PC-9 (cell line): ENCODE results near the gene TUBB. TPM values are rescaled to one million over a fixed set of nuclear protein-coding genes. Genes with fewer than 3 reads are reported as not detected.
A peak's percentile ranks its signal among the peaks of the same experiment; 100 is the strongest.

Experiments
- BruUV-seq: library from RNA; stranded (reverse); fragments of 400-500 nt; replicated peaks from 2 replicates; lab custom pipeline; 2021; lab: Mats Ljungman, UMichigan
- CTCF ChIA-PET: fragments of 300-600 bp; sonication (Branson Sonifier 250); formaldehyde crosslinking; loops from one replicate; lab custom pipeline; 2022; ENCODE audit warnings: antibody characterized with exemption; lab: Charles Lee
- POLR2A ChIA-PET: fragments of 300-600 bp; sonication (Branson Sonifier 250); formaldehyde crosslinking; loops from one replicate; lab custom pipeline; 2022; ENCODE audit warnings: antibody characterized with exemption; ENCODE audit not compliant: unreplicated experiment; lab: Charles Lee
- DNase-seq, 2 experiments: peaks; one replicate each; pipeline versions ENCODE4 v3.0.0 to v3.0.0-alpha.2; 2015 to 2022; ENCODE audit warnings: mixed read lengths in 1 of 2
- H2AFZ ChIP-seq: fragments of 200-600 bp; sonication (generic); 2 replicates; pipeline ENCODE4 v1.8.1; 2017; ENCODE audit warnings: antibody characterized with exemption
- H3F3A ChIP-seq: fragments of 200-600 bp; sonication (generic); 2 replicates; pipeline ENCODE4 v1.8.1; 2017; ENCODE audit warnings: antibody characterized with exemption, mild to moderate bottlenecking, low read depth; ENCODE audit not compliant: insufficient read depth
- H3K27ac ChIP-seq: fragments of 200-600 bp; sonication (generic); 2 replicates; pipeline ENCODE4 v1.6.1; 2016; ENCODE audit warnings: mixed run types
- H3K27me3 ChIP-seq: fragments of 200-600 bp; sonication (generic); 2 replicates; pipeline ENCODE4 v1.6.1; 2016; ENCODE audit warnings: low read depth, mixed run types; ENCODE audit not compliant: insufficient read depth
- H3K36me3 ChIP-seq: fragments of 200-600 bp; sonication (generic); 2 replicates; pipeline ENCODE4 v1.6.1; 2016; ENCODE audit warnings: low read depth, mixed run types
- H3K4me1 ChIP-seq: fragments of 200-600 bp; sonication (generic); replicated peaks from 2 replicates; pipeline ENCODE4 v1.6.1; 2016; ENCODE audit warnings: mixed run types; ENCODE audit not compliant: insufficient read depth
- H3K4me2 ChIP-seq: fragments of 200-600 bp; sonication (generic); 2 replicates; pipeline ENCODE4 v1.6.1; 2017; ENCODE audit warnings: mixed run types
- H3K4me3 ChIP-seq: fragments of 200-600 bp; sonication (generic); 2 replicates; pipeline ENCODE4 v1.6.1; 2016; ENCODE audit warnings: mixed run types
- H3K79me2 ChIP-seq: fragments of 200-600 bp; sonication (generic); 2 replicates; pipeline ENCODE4 v1.6.1; 2017; ENCODE audit warnings: low read depth, mixed run types
- H3K9me2 ChIP-seq: fragments of 200-600 bp; sonication (generic); 2 replicates; pipeline ENCODE4 v1.8.1; 2017; ENCODE audit warnings: mild to moderate bottlenecking; ENCODE audit not compliant: insufficient read depth
- H3K9me3 ChIP-seq: fragments of 200-600 bp; sonication (generic); 2 replicates; pipeline ENCODE4 v1.8.1; 2016; ENCODE audit warnings: low read depth; ENCODE audit not compliant: insufficient read depth
- H4K20me1 ChIP-seq: fragments of 200-600 bp; sonication (generic); 2 replicates; pipeline ENCODE4 v1.8.1; 2017; ENCODE audit not compliant: insufficient read depth
- CTCF ChIP-seq: fragments of 200-600 bp; sonication (generic); conservative IDR thresholded peaks from 2 replicates; pipeline ENCODE4 v1.6.1; 2017; ENCODE audit warnings: mixed run types, antibody characterized with exemption, mild to moderate bottlenecking, moderate library complexity
- EZH2 ChIP-seq: fragments of 200-600 bp; sonication (generic); IDR thresholded peaks from 2 replicates; pipeline ENCODE4 v1.8.0; 2017; ENCODE audit warnings: antibody characterized with exemption, low read depth
- intact Hi-C: fragments of 100-400 bp; cut with micrococcal nuclease; formaldehyde crosslinking; loops from one replicate; pipeline ENCODE4 v1.10.0; 2022; ENCODE audit not compliant: unreplicated experiment
- total RNA-seq: library from RNA; stranded (reverse); gene quantifications from 2 replicates; pipeline ENCODE4 v1.2.3, GENCODE V29; 2021

Gene TUBB
- total RNA-seq, 1 experiment from 2014 or later, result 901 TPM

GRCh38 chr6:30769853-30770524 is 49.8 kb downstream of the TUBB start:
- no peak for DNase-seq
- Histone ChIP-seq H3K79me2 (no peaks in the 10 kb centered on the region), H3K4me2 (peak overlapping the region; percentile 73), H3F3A (peaks cover 47% of the 10 kb centered on the region), H3K27ac (peak overlapping the region; percentile 94), H3K36me3 (no peaks in the 10 kb centered on the region), H3K4me1 (peaks cover 51% of the 10 kb centered on the region), H3K9me3 (no peaks in the 10 kb centered on the region), H3K9me2 (no peaks in the 10 kb centered on the region), H3K27me3 (no peaks in the 10 kb centered on the region), H2AFZ (peak overlapping the region; percentile 7; the same call in 1 of the 2 replicates), H4K20me1 (no peaks in the 10 kb centered on the region), H3K4me3 (peak overlapping the region; percentile 25; the same call in 1 of the 2 replicates)
- no TSS peak for BruUV-seq
- TF ChIP-seq EZH2 (no peak), CTCF (no peak)
- intact Hi-C loops, result loop anchor here (1.0 to 2.0 kb wide), 2 partner anchors 13 to 18 kb away; no protein-coding TSS in a partner anchor
- ChIA-PET POLR2A (interaction anchor here (0.6 to 1.9 kb wide), 5 partner anchors 12 to 286 kb away, joined by 4 to 14 read pairs (median 6); no protein-coding TSS in a partner anchor), CTCF (interaction anchor here (1.0 to 2.3 kb wide), 2 partner anchors 13 to 18 kb away, joined by 9 to 12 read pairs; no protein-coding TSS in a partner anchor)

- H3K9me2 ChIP-seq, result no peaks in the 10 kb centered on the region
- H3K4me2 ChIP-seq, result peak overlapping the region; percentile 73
- H3K27me3 ChIP-seq, result no peaks in the 10 kb centered on the region
- H4K20me1 ChIP-seq, result no peaks in the 10 kb centered on the region
- peak overlapping the region; percentile 94 for H3K27ac ChIP-seq
- CTCF ChIA-PET, result interaction anchor here (1.0 to 2.3 kb wide), 2 partner anchors 12 to 18 kb away, joined by 9 to 12 read pairs; no protein-coding TSS in a partner anchor
- peaks cover 41% of the 10 kb centered on the region for H3F3A ChIP-seq
- no peaks in the 10 kb centered on the region for H3K79me2 ChIP-seq
- TF ChIP-seq EZH2, result no peak
- no peak for TF ChIP-seq CTCF
- intact Hi-C loops, result no loop called here
- no peak for DNase-seq
- peak overlapping the region; percentile 7; the same call in 1 of the 2 replicates for H2AFZ ChIP-seq
- H3K9me3 ChIP-seq, result no peaks in the 10 kb centered on the region
- no peaks in the 10 kb centered on the region for H3K36me3 ChIP-seq
- no TSS peak for BruUV-seq
- peaks cover 54% of the 10 kb centered on the region for H3K4me1 ChIP-seq
- POLR2A ChIA-PET, result interaction anchor here (0.6 kb wide), 1 partner anchor 52 kb away, joined by 6 read pairs; no protein-coding TSS in a partner anchor
- no peak overlapping the region for H3K4me3 ChIP-seq
Observed at GRCh38 chr6:30770592-30770991, 50.4 kb downstream of the TUBB start.

- Histone ChIP-seq H3K27me3 (no peaks in the 10 kb centered on the region), H3K79me2 (no peaks in the 10 kb centered on the region), H3K36me3 (no peaks in the 10 kb centered on the region), H3K27ac (no peak overlapping the region), H3F3A (peaks cover 13% of the 10 kb centered on the region), H3K9me2 (no peaks in the 10 kb centered on the region), H3K4me2 (no peak overlapping the region), H4K20me1 (no peaks in the 10 kb centered on the region), H3K4me3 (no peak overlapping the region), H2AFZ (no peak overlapping the region), H3K4me1 (peaks cover 37% of the 10 kb centered on the region), H3K9me3 (no peaks in the 10 kb centered on the region)
- BruUV-seq, result no TSS peak
- DNase-seq, result no peak
- TF ChIP-seq EZH2 (no peak), CTCF (no peak)
- intact Hi-C loops, result no loop called here
- POLR2A ChIA-PET, result interaction anchor here (0.6 kb wide), 2 partner anchors 36 to 362 kb away, joined by 3 to 11 read pairs; no protein-coding TSS in a partner anchor
- CTCF ChIA-PET, result interaction anchor here (0.7 kb wide), 1 partner anchor 13 kb away, joined by 5 read pairs; no protein-coding TSS in a partner anchor
Observed at GRCh38 chr6:30774701-30775100, 54.5 kb downstream of the TUBB start.

Other genes with a start within 250 kb of the TUBB start
- gene HLA-E, start 230.8 kb upstream of the TUBB start, total RNA-seq, result 125 and 160 TPM in 2 replicates
- gene GNL1, start 163.9 kb upstream of the TUBB start, total RNA-seq, result 114 and 123 TPM in 2 replicates
- 14.7 and 16.9 TPM in 2 replicates for gene PRR3, start 163.1 kb upstream of the TUBB start, total RNA-seq
- 64.0 and 73.7 TPM in 2 replicates for gene ABCF1, start 148.9 kb upstream of the TUBB start, total RNA-seq
- 47.6 and 69.5 TPM in 2 replicates for gene PPP1R10, start 103.1 kb upstream of the TUBB start, total RNA-seq
- gene MRPS18B, start 102.5 kb upstream of the TUBB start, total RNA-seq, result 65.2 and 86.8 TPM in 2 replicates
- gene ATAT1, start 93.5 kb upstream of the TUBB start, total RNA-seq, result 15.1 and 29.4 TPM in 2 replicates
- 21.2 and 33.3 TPM in 2 replicates for gene C6orf136, start 73.2 kb upstream of the TUBB start, total RNA-seq
- 42.1 and 43.5 TPM in 2 replicates for gene DHX16, start 47.3 kb upstream of the TUBB start, total RNA-seq
- gene PPP1R18, start 33.7 kb upstream of the TUBB start, total RNA-seq, result 56.2 and 68.6 TPM in 2 replicates
- 25.8 and 38.3 TPM in 2 replicates for gene NRM, start 29.4 kb upstream of the TUBB start, total RNA-seq
- gene MDC1, start 3.1 kb upstream of the TUBB start, total RNA-seq, result 72.9 and 81.6 TPM in 2 replicates
- gene FLOT1, start 22.3 kb downstream of the TUBB start, total RNA-seq, result 225 and 234 TPM in 2 replicates
- 107 and 117 TPM in 2 replicates for gene IER3, start 24.2 kb downstream of the TUBB start, total RNA-seq
- gene DDR1, start 164.2 kb downstream of the TUBB start, total RNA-seq, result 267 and 269 TPM in 2 replicates
- gene GTF2H4, start 187.9 kb downstream of the TUBB start, total RNA-seq, result 31.3 and 43.9 TPM in 2 replicates
- 59.4 and 60.3 TPM in 2 replicates for gene VARS2, start 193.9 kb downstream of the TUBB start, total RNA-seq
- 0.72 and 0.75 TPM in 2 replicates for gene SFTA2, start 211.8 kb downstream of the TUBB start, total RNA-seq
- gene MUCL3, start 220.6 kb downstream of the TUBB start, total RNA-seq, result not detected in 2 replicates